ENCODE measurements around the gene ADGRG1. TPM values are rescaled to one million over a fixed set of nuclear protein-coding genes. Genes with fewer than 3 reads are reported as not detected.
"Not testable (repeated sequence)": the region's sequence is repeated elsewhere in the genome, so short reads cannot be mapped to it uniquely, and the experiment has no call there.

ADGRG1 gene
- total RNA-seq, 1 donor, result 1.3 TPM

GRCh38 chr16:57711346-57711745, 82.9 kb downstream of the ADGRG1 start:
- TF ChIP-seq CTCF (IDR thresholded peaks at IDR 0.05; ENCODE audit: insufficient read depth, low read depth, low read length), result no peak
- H3K4me3 ChIP-seq (ENCODE audit: low read depth, low read length), result no peak overlapping the region
- no peak for DNase-seq (ENCODE audit: low read depth)

- TF ChIP-seq CTCF (IDR thresholded peaks at IDR 0.05; ENCODE audit: insufficient read depth, low read depth, low read length), result no peak
- DNase-seq (ENCODE audit: low read depth), result no peak
- no peak overlapping the region for H3K4me3 ChIP-seq (ENCODE audit: low read depth, low read length)
Measured at GRCh38 chr16:57711993-57712392, 83.6 kb downstream of the ADGRG1 start.

GRCh38 chr16:57712569-57712968, 84.1 kb downstream of the ADGRG1 start:
- not testable (repeated sequence) for DNase-seq (ENCODE audit: low read depth); H3K4me3 ChIP-seq (ENCODE audit: low read depth, low read length)

- no peak overlapping the region for H3K4me3 ChIP-seq (ENCODE audit: low read depth, low read length)
- no peak for TF ChIP-seq CTCF (IDR thresholded peaks at IDR 0.05; ENCODE audit: insufficient read depth, low read depth, low read length)
- no peak for DNase-seq (ENCODE audit: low read depth)
Measured at GRCh38 chr16:57713596-57713995, 85.2 kb downstream of the ADGRG1 start.

- no peak for TF ChIP-seq CTCF (IDR thresholded peaks at IDR 0.05; ENCODE audit: insufficient read depth, low read depth, low read length)
- H3K4me3 ChIP-seq (ENCODE audit: low read depth, low read length), result no peak overlapping the region
- DNase-seq (ENCODE audit: low read depth), result no peak
Measured at GRCh38 chr16:57714047-57714446, 85.6 kb downstream of the ADGRG1 start.

Other genes with a start within 250 kb of the ADGRG1 start
- not detected in 2 replicates for gene CCL17, start 223.9 kb upstream of the ADGRG1 start, total RNA-seq
- 58.6 and 62.6 TPM in 2 replicates for gene CIAPIN1, start 181.2 kb upstream of the ADGRG1 start, total RNA-seq
- 31.2 and 44.5 TPM in 2 replicates for gene COQ9, start 181.2 kb upstream of the ADGRG1 start, total RNA-seq
- 118 and 128 TPM in 2 replicates for gene POLR2C, start 166.0 kb upstream of the ADGRG1 start, total RNA-seq
- 34.5 and 40.2 TPM in 2 replicates for gene DOK4, start 142.1 kb upstream of the ADGRG1 start, total RNA-seq
- 11.6 and 15.1 TPM in 2 replicates for gene CCDC102A, start 92.1 kb upstream of the ADGRG1 start, total RNA-seq
- gene ADGRG5, start 86.0 kb upstream of the ADGRG1 start, total RNA-seq, result not detected in 2 replicates
- not detected in 2 replicates for gene ADGRG3, start 39.7 kb downstream of the ADGRG1 start, total RNA-seq
- gene DRC7, start 66.2 kb downstream of the ADGRG1 start, total RNA-seq, result not detected in 2 replicates
- gene KATNB1, start 107.1 kb downstream of the ADGRG1 start, total RNA-seq, result 23.3 and 23.5 TPM in 2 replicates
- 72.5 and 88.6 TPM in 2 replicates for gene KIFC3, start 173.9 kb downstream of the ADGRG1 start, total RNA-seq

All from fibroblast of villous mesenchyme (primary cell).